ENCODE data around the gene CNTN6.

Gene CNTN6

GRCh38 chr3:1093217-1093616, 393 bp downstream of the CNTN6 start:
- POLR2A ChIA-PET: no interaction called here
- H3K36me3 ChIP-seq (ENCODE audit: control insufficient read depth in 2 of 2, insufficient read depth in 1 of 2, low read length in 2 of 2): no peaks in the 10 kb centered on the region
- H3K27ac ChIP-seq (ENCODE audit: extremely low read depth, low read depth, low read length): no peak overlapping the region
- TF ChIP-seq ZNF157 (tag by site-specific recombination; IDR thresholded peaks at IDR 0.05): no peak
- no peak for TF ChIP-seq TSHZ1 (tag by site-specific recombination; IDR thresholded peaks at IDR 0.05; ENCODE audit: borderline replicate concordance)
- no peak for TF ChIP-seq HOXA7 (CRISPR knock-in tag; IDR thresholded peaks at IDR 0.05; ENCODE audit: borderline replicate concordance)
- TF ChIP-seq ZNF174 (tag by site-specific recombination; IDR thresholded peaks at IDR 0.05): no peak
- TF ChIP-seq ZNF580 (tag by site-specific recombination; IDR thresholded peaks at IDR 0.05): no peak
- TF ChIP-seq, protein P1, sequence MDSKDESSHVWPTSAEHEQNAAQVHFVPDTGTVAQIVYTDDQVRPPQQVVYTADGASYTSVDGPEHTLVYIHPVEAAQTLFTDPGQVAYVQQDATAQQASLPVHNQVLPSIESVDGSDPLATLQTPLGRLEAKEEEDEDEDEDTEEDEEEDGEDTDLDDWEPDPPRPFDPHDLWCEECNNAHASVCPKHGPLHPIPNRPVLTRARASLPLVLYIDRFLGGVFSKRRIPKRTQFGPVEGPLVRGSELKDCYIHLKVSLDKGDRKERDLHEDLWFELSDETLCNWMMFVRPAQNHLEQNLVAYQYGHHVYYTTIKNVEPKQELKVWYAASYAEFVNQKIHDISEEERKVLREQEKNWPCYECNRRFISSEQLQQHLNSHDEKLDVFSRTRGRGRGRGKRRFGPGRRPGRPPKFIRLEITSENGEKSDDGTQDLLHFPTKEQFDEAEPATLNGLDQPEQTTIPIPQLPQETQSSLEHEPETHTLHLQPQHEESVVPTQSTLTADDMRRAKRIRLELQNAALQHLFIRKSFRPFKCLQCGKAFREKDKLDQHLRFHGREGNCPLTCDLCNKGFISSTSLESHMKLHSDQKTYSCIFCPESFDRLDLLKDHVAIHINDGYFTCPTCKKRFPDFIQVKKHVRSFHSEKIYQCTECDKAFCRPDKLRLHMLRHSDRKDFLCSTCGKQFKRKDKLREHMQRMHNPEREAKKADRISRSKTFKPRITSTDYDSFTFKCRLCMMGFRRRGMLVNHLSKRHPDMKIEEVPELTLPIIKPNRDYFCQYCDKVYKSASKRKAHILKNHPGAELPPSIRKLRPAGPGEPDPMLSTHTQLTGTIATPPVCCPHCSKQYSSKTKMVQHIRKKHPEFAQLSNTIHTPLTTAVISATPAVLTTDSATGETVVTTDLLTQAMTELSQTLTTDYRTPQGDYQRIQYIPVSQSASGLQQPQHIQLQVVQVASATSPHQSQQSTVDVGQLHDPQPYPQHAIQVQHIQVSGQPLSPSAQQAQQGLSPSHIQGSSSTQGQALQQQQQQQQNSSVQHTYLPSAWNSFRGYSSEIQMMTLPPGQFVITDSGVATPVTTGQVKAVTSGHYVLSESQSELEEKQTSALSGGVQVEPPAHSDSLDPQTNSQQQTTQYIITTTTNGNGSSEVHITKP (tag by site-specific recombination; IDR thresholded peaks at IDR 0.05): no peak
- TF ChIP-seq ZNF184 (tag by site-specific recombination; IDR thresholded peaks at IDR 0.05): no peak
- no peak for TF ChIP-seq ZNF626 (tag by site-specific recombination; IDR thresholded peaks at IDR 0.05)
- TF ChIP-seq, protein P2, sequence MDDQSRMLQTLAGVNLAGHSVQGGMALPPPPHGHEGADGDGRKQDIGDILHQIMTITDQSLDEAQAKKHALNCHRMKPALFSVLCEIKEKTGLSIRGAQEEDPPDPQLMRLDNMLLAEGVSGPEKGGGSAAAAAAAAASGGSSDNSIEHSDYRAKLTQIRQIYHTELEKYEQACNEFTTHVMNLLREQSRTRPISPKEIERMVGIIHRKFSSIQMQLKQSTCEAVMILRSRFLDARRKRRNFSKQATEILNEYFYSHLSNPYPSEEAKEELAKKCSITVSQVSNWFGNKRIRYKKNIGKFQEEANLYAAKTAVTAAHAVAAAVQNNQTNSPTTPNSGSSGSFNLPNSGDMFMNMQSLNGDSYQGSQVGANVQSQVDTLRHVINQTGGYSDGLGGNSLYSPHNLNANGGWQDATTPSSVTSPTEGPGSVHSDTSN (CRISPR knock-in tag; IDR thresholded peaks at IDR 0.05): no peak
- TF ChIP-seq ZNF132 (tag by site-specific recombination; IDR thresholded peaks at IDR 0.05; ENCODE audit: borderline replicate concordance): no peak
- TF ChIP-seq ZNF561 (tag by site-specific recombination; IDR thresholded peaks at IDR 0.05; ENCODE audit: borderline replicate concordance): no peak
- no peak for TF ChIP-seq ZNF324 (tag by site-specific recombination; IDR thresholded peaks at IDR 0.05)
- TF ChIP-seq BCL11B (tag by site-specific recombination; IDR thresholded peaks at IDR 0.05; ENCODE audit: low read depth): no peak
- no peak for TF ChIP-seq ZFP37 (tag by site-specific recombination; IDR thresholded peaks at IDR 0.05)
- no peak for TF ChIP-seq ZNF341 (tag by site-specific recombination; IDR thresholded peaks at IDR 0.05; ENCODE audit: low read depth)
- no peak for TF ChIP-seq ZNF404 (tag by site-specific recombination; IDR thresholded peaks at IDR 0.05)
- TF ChIP-seq OSR2 (tag by site-specific recombination; IDR thresholded peaks at IDR 0.05): no peak
- no peak for TF ChIP-seq ZBTB1 (tag by site-specific recombination; IDR thresholded peaks at IDR 0.05)
- no peak for TF ChIP-seq ZNF16 (tag by site-specific recombination; IDR thresholded peaks at IDR 0.05; ENCODE audit: low read depth)
- CTCF ChIA-PET: no interaction called here
- no peaks in the 10 kb centered on the region for H3K9me3 ChIP-seq (ENCODE audit: control insufficient read depth, insufficient read depth, low read depth, low read length)
- H3K4me1 ChIP-seq (ENCODE audit: control insufficient read depth, insufficient read depth, low read length): no peaks in the 10 kb centered on the region
- no peak overlapping the region for H3K4me3 ChIP-seq (ENCODE audit: low read depth, low read length)

Measured in HEK293 (cell line).